GM21786 (cell line): ENCODE results near the gene NPM1.

Experiments used
- ATAC-seq: cut with Tn5 transposase; IDR thresholded peaks from one replicate; pipeline ENCODE4 v1.9.1; 2021; ENCODE audit not compliant: unreplicated experiment

Gene NPM1

GRCh38 chr5:171427318-171428167 lies 39.9 kb downstream of the NPM1 start:
- ATAC-seq, result no peak

GRCh38 chr5:171428168-171428696 lies 40.6 kb downstream of the NPM1 start:
- no peak for ATAC-seq

GRCh38 chr5:171428809-171429542 lies 41.3 kb downstream of the NPM1 start:
- no peak for ATAC-seq

- ATAC-seq, result no peak
Observed at GRCh38 chr5:171429543-171429910, 41.9 kb downstream of the NPM1 start.

GRCh38 chr5:171431251-171431777 lies 43.7 kb downstream of the NPM1 start:
- no peak for ATAC-seq

- ATAC-seq, result no peak
Observed at GRCh38 chr5:171432076-171432475, 44.4 kb downstream of the NPM1 start.

GRCh38 chr5:171432583-171433351 lies 45.1 kb downstream of the NPM1 start:
- no peak for ATAC-seq

GRCh38 chr5:171433352-171433698 lies 45.7 kb downstream of the NPM1 start:
- ATAC-seq, result no peak

GRCh38 chr5:171433982-171434676 lies 46.5 kb downstream of the NPM1 start:
- no peak for ATAC-seq

GRCh38 chr5:171434874-171435273 lies 47.2 kb downstream of the NPM1 start:
- ATAC-seq, result no peak

- ATAC-seq, result no peak
Observed at GRCh38 chr5:171435908-171436307, 48.3 kb downstream of the NPM1 start.

GRCh38 chr5:171436804-171437285 lies 49.2 kb downstream of the NPM1 start:
- no peak for ATAC-seq

GRCh38 chr5:171437286-171437821 lies 49.7 kb downstream of the NPM1 start:
- ATAC-seq, result no peak

GRCh38 chr5:171438738-171439137 lies 51.1 kb downstream of the NPM1 start:
- ATAC-seq, result no peak

- ATAC-seq, result no peak
Observed at GRCh38 chr5:171441246-171441791, 53.7 kb downstream of the NPM1 start.

- ATAC-seq, result no peak
Observed at GRCh38 chr5:171442287-171443042, 54.8 kb downstream of the NPM1 start.

GRCh38 chr5:171444582-171444981 lies 56.9 kb downstream of the NPM1 start:
- no peak for ATAC-seq

- ATAC-seq, result no peak
Observed at GRCh38 chr5:171445644-171446516, 58.2 kb downstream of the NPM1 start.
